ENCODE measurements around the gene WNT7A.

Gene WNT7A

GRCh38 chr3:13845806-13846205 is 34.1 kb downstream of the WNT7A start:
- no peak for DNase-seq (ENCODE audit: low spot score)

GRCh38 chr3:13844911-13845310 is 35.0 kb downstream of the WNT7A start:
- no peak for DNase-seq (ENCODE audit: low spot score)

GRCh38 chr3:13844286-13844685 is 35.6 kb downstream of the WNT7A start:
- no peak for DNase-seq (ENCODE audit: low spot score)

GRCh38 chr3:13843351-13843750 is 36.5 kb downstream of the WNT7A start:
- DNase-seq (ENCODE audit: low spot score) = no peak

- no peak for DNase-seq (ENCODE audit: low spot score)
Observed at GRCh38 chr3:13842226-13842625, 37.6 kb downstream of the WNT7A start.

- DNase-seq (ENCODE audit: low spot score) = no peak
Observed at GRCh38 chr3:13841826-13842225, 38.0 kb downstream of the WNT7A start.

- no peak for DNase-seq (ENCODE audit: low spot score)
Observed at GRCh38 chr3:13841141-13841540, 38.7 kb downstream of the WNT7A start.

GRCh38 chr3:13840456-13840855 is 39.4 kb downstream of the WNT7A start:
- DNase-seq (ENCODE audit: low spot score) = no peak

GRCh38 chr3:13839726-13840340 is 40.0 kb downstream of the WNT7A start:
- DNase-seq (ENCODE audit: low spot score) = no peak

- no peak for DNase-seq (ENCODE audit: low spot score)
Observed at GRCh38 chr3:13839253-13839652, 40.6 kb downstream of the WNT7A start.

- no peak for DNase-seq (ENCODE audit: low spot score)
Observed at GRCh38 chr3:13838421-13838820, 41.5 kb downstream of the WNT7A start.

GRCh38 chr3:13837751-13838150 is 42.1 kb downstream of the WNT7A start:
- no peak for DNase-seq (ENCODE audit: low spot score)

- DNase-seq (ENCODE audit: low spot score) = no peak
Observed at GRCh38 chr3:13836658-13837587, 42.9 kb downstream of the WNT7A start.

GRCh38 chr3:13835246-13835645 is 44.6 kb downstream of the WNT7A start:
- DNase-seq (ENCODE audit: low spot score) = no peak

- no peak for DNase-seq (ENCODE audit: low spot score)
Observed at GRCh38 chr3:13834258-13835035, 45.4 kb downstream of the WNT7A start.

GRCh38 chr3:13833506-13834257 is 46.2 kb downstream of the WNT7A start:
- DNase-seq (ENCODE audit: low spot score) = no peak

GRCh38 chr3:13832130-13832529 is 47.7 kb downstream of the WNT7A start:
- DNase-seq (ENCODE audit: low spot score) = no peak

GRCh38 chr3:13831386-13831996 is 48.4 kb downstream of the WNT7A start:
- DNase-seq (ENCODE audit: low spot score) = no peak

GRCh38 chr3:13829311-13829710 is 50.6 kb downstream of the WNT7A start:
- DNase-seq (ENCODE audit: low spot score) = no peak

- DNase-seq (ENCODE audit: low spot score) = no peak
Observed at GRCh38 chr3:13828501-13829265, 51.2 kb downstream of the WNT7A start.

- DNase-seq (ENCODE audit: low spot score) = no peak
Observed at GRCh38 chr3:13827699-13828098, 52.2 kb downstream of the WNT7A start.

Data from putamen (tissue), 1 donor.